B cell (primary cell): ENCODE measurements around the gene FLVCR1. TPM values are rescaled to one million over a fixed set of nuclear protein-coding genes. Genes with fewer than 3 reads are reported as not detected.

Experiments
- ATAC-seq: fragments of 200-7000 bp; cut with Tn5 transposase; one replicate; pipeline ENCODE4 v1.10.0; 2021; ENCODE audit warnings: low read depth, mild to moderate bottlenecking, moderate number of reproducible peaks, moderate library complexity
- CTCF ChIA-PET: fragments of 350-600 bp; sonication (Branson Sonifier 250); formaldehyde crosslinking; loops from one replicate; lab custom pipeline; 2021; ENCODE audit warnings: antibody characterized with exemption, inconsistent platforms; lab: Charles Lee
- POLR2A ChIA-PET: fragments of 350-600 bp; sonication (Branson Sonifier 250); formaldehyde crosslinking; loops from one replicate; lab custom pipeline; 2021; ENCODE audit warnings: antibody characterized with exemption; lab: Charles Lee
- DNase-seq: peaks from one replicate; pipeline ENCODE4 v3.0.0; 2013
- H2AFZ ChIP-seq: 2 replicates; pipeline ENCODE4 v1.6.1; 2012; ENCODE audit warnings: mild to moderate bottlenecking, low read depth, low read length; ENCODE audit not compliant: insufficient read depth, poor library complexity, severe bottlenecking
- H3K27ac ChIP-seq, 2 donors: 1 replicate in 1 of 2; 2 replicates in 1 of 2; pipeline ENCODE4 v1.5.1; 2012 to 2013; ENCODE audit warnings: low read length in 2 of 2, mild to moderate bottlenecking in 2 of 2, moderate library complexity in 1 of 2
- H3K27me3 ChIP-seq, 4 experiments: fragments of 200-600 bp in 1 of 4; sonication (generic) in 1 of 4; replicated peaks in 1 of 4; 1 replicate in 2 of 4; 2 replicates in 2 of 4; pipeline versions ENCODE4 v1.6.1 to v1.7.0; 2013 to 2016; ENCODE audit warnings: low read length in 3 of 4, mild to moderate bottlenecking in 2 of 4, mixed read lengths in 1 of 4, moderate library complexity in 1 of 4; ENCODE audit not compliant: insufficient read depth in 4 of 4, control insufficient read depth in 3 of 4; ENCODE audit errors: control extremely low read depth in 1 of 4
- H3K36me3 ChIP-seq, 2 experiments: replicated peaks in 1 of 2; 1 replicate in 1 of 2; 2 replicates in 1 of 2; pipeline versions ENCODE4 v1.6.1 to v1.7.1; 2013; ENCODE audit warnings: low read length in 1 of 2; ENCODE audit not compliant: insufficient read depth in 2 of 2, control insufficient read depth in 1 of 2; ENCODE audit errors: control extremely low read depth in 1 of 2, extremely low read depth in 1 of 2
- H3K4me1 ChIP-seq, 2 donors: fragments of 200-600 bp in 1 of 2; sonication (generic) in 1 of 2; 1 replicate in 1 of 2; 2 replicates in 1 of 2; pipeline versions ENCODE4 v1.5.1 to v1.6.1; 2013 to 2017; ENCODE audit warnings: low read length in 2 of 2; ENCODE audit not compliant: control insufficient read depth in 2 of 2, insufficient read depth in 2 of 2
- H3K4me2 ChIP-seq: replicated peaks from 2 replicates; pipeline ENCODE3; 2012; ENCODE audit warnings: mild to moderate bottlenecking, low read depth, low read length; ENCODE audit not compliant: poor library complexity, severe bottlenecking
- H3K4me3 ChIP-seq, 5 experiments: fragments of 200-600 bp in 1 of 5; sonication (generic) in 1 of 5; 1 replicate in 3 of 5; 2 replicates in 2 of 5; pipeline versions ENCODE4 v1.5.1 to v1.7.0; 2011 to 2016; ENCODE audit warnings: low read length in 4 of 5, mild to moderate bottlenecking in 4 of 5, low read depth in 2 of 5, control low read depth in 1 of 5, moderate library complexity in 1 of 5; ENCODE audit not compliant: insufficient read depth in 1 of 5; ENCODE audit errors: control extremely low read depth in 1 of 5, extremely low read depth in 1 of 5
- H3K79me2 ChIP-seq: fragments of 200-600 bp; sonication (generic); one replicate; pipeline ENCODE4 v1.6.0; 2016; ENCODE audit warnings: low read length; ENCODE audit not compliant: control insufficient read depth, insufficient read depth
- H3K9ac ChIP-seq: fragments of 200-600 bp; sonication (generic); 2 replicates; pipeline ENCODE4 v1.6.1; 2017; ENCODE audit warnings: mild to moderate bottlenecking, low read length, moderate library complexity
- H3K9me3 ChIP-seq, 3 donors: one replicate each; pipeline versions ENCODE4 v1.6.1 to v1.7.1; 2013; ENCODE audit warnings: low read length in 2 of 3; ENCODE audit not compliant: control insufficient read depth in 2 of 3, insufficient read depth in 1 of 3; ENCODE audit errors: control extremely low read depth in 1 of 3
- H4K20me1 ChIP-seq: 2 replicates; pipeline ENCODE4 v1.6.0; 2012; ENCODE audit warnings: mild to moderate bottlenecking, low read length; ENCODE audit not compliant: insufficient read depth, control insufficient read depth, poor library complexity, severe bottlenecking
- H3K27ac Mint-ChIP-seq: one replicate; pipeline ENCODE4 v1.8.0; 2021; ENCODE audit warnings: mixed read lengths
- H3K27me3 Mint-ChIP-seq: one replicate; pipeline ENCODE4 v1.8.0; 2021; ENCODE audit warnings: mixed read lengths
- H3K4me1 Mint-ChIP-seq: one replicate; pipeline ENCODE4 v1.8.0; 2021; ENCODE audit warnings: mixed read lengths
- H3K4me3 Mint-ChIP-seq: one replicate; pipeline ENCODE4 v1.8.0; 2021; ENCODE audit warnings: mixed read lengths
- H3K9me3 Mint-ChIP-seq: one replicate; pipeline ENCODE4 v1.8.0; 2022; ENCODE audit warnings: mixed read lengths; ENCODE audit not compliant: insufficient read depth
- CTCF ChIP-seq: fragments of 200-600 bp; IDR thresholded peaks from one replicate; pipeline ENCODE4 v1.8.0; 2022; ENCODE audit warnings: antibody characterized with exemption, mild to moderate bottlenecking
- WGBS: methylation state at CpG from one replicate; pipeline ENCODE4 v1.1.5; 2013; ENCODE audit warnings: missing lambda C conversion rate; ENCODE audit not compliant: insufficient coverage; 5-methylcytosine and 5-hydroxymethylcytosine counted together
- intact Hi-C: fragments of 100-400 bp; cut with micrococcal nuclease; formaldehyde crosslinking; loops from one replicate; pipeline ENCODE4 v1.10.0; 2022
- polyA plus RNA-seq: library from polyadenylated mRNA; depleted of rRNA; stranded (reverse); fragments of >200 nt; gene quantifications from 2 replicates; pipeline ENCODE4 v1.2.3, GENCODE V29; 2012
- total RNA-seq, 2 donors: library from RNA; stranded (reverse); fragments of 120-200 nt in 1 of 2; gene quantifications; 1 replicate in 1 of 2; 2 replicates in 1 of 2; pipeline versions ENCODE4 v1.2.3 to v1.2.4, GENCODE V29; 2013 to 2022

FLVCR1 gene
- total and polyA plus RNA-seq, 2 donors (not counting 1 experiment from before 2014, with no cell fraction given): 3.9 to 19.2 TPM

- no peak for TF ChIP-seq CTCF
- H2AFZ ChIP-seq: peak overlapping the region; percentile 99
- H3K9me3 ChIP-seq: peaks cover 0 to under 1% (median 0%) of the 10 kb centered on the region in 3 donors
- ChIA-PET POLR2A (interaction anchor here (0.6 to 2.1 kb wide), 4 partner anchors 22 to 157 kb away, joined by 4 to 14 read pairs (median 5); partner anchors contain the start of gene ANGEL2), CTCF (interaction anchor here (0.6 to 1.6 kb wide), 4 partner anchors 26 to 574 kb away, joined by 3 to 5 read pairs (median 4); no protein-coding TSS in a partner anchor)
- H4K20me1 ChIP-seq: no peaks in the 10 kb centered on the region
- H3K27me3 ChIP-seq: no peaks in the 10 kb centered on the region
- WGBS: 8% methylated on average over 52 of the region's 54 CpGs
- ATAC-seq: peak; percentile 4
- H3K27ac Mint-ChIP-seq: peak overlapping the region; percentile 96
- no peaks in the 10 kb centered on the region for H3K9me3 Mint-ChIP-seq
- H3K36me3 ChIP-seq: peaks cover 0 to 4% of the 10 kb centered on the region in 2 experiments
- peaks cover 41% of the 10 kb centered on the region for H3K79me2 ChIP-seq
- H3K4me3 ChIP-seq: peak overlapping the region; percentile 31 to 96 (median 79)
- H3K9ac ChIP-seq: peak overlapping the region; percentile 96
- peak overlapping the region; percentile 94 for H3K4me2 ChIP-seq
- peaks cover 24% of the 10 kb centered on the region for H3K4me1 Mint-ChIP-seq
- H3K4me1 ChIP-seq: peaks cover 25 to 32% of the 10 kb centered on the region in 2 donors
- peak overlapping the region; percentile 95 for H3K4me3 Mint-ChIP-seq
- H3K27me3 Mint-ChIP-seq: no peaks in the 10 kb centered on the region
- peak overlapping the region; percentile 51 to 85 for H3K27ac ChIP-seq
- peak; percentile 59 for DNase-seq
- intact Hi-C loops: loop anchor here (1.0 to 5.0 kb wide), 8 partner anchors 67 to 1424 kb away; partner anchors contain the start of genes ANGEL2, DTL, INTS7 and NSL1
These were observed 588 bp downstream of the FLVCR1 start for GRCh38 chr1:212858461-212859265.
